ENCODE results near the gene RAD18.

- TF ChIP-seq CTCF (IDR thresholded peaks at IDR 0.05; ENCODE audit: insufficient read depth, low read length, poor library complexity, severe bottlenecking), result no peak
- TF ChIP-seq EZH2phosphoT487 (conservative IDR thresholded peaks at IDR 0.05; ENCODE audit: low read length), result no peak
These were observed 114.6 kb downstream of the RAD18 start for GRCh38 chr3:8848696-8849131.

Data from SU-DHL-6 (cell line).